Activated T-cell treated with anti-CD3 and anti-CD28 coated beads, Interleukin-2, amount 50 U/mL, for 4 hours (primary cell): ENCODE results near the gene IL15RA. TPM values are rescaled to one million over a fixed set of nuclear protein-coding genes. Genes with fewer than 3 reads are reported as not detected.
"Not testable (repeated sequence)": the region's sequence is repeated elsewhere in the genome, so short reads cannot be mapped to it uniquely, and the experiment has no call there.

Source experiments
- ATAC-seq, 2 donors: fragments of 200-7000 bp; cut with Tn5 transposase; one replicate each; pipeline ENCODE4 v1.10.0; 2021
- DNase-seq: peaks from one replicate; pipeline ENCODE4 v3.0.0-alpha.2; 2020
- H3K27me3 Mint-ChIP-seq: one replicate; pipeline ENCODE4 v1.8.0; 2021; ENCODE audit warnings: low read depth, mixed read lengths
- H3K36me3 Mint-ChIP-seq: one replicate; pipeline ENCODE4 v1.8.0; 2022; ENCODE audit warnings: mixed read lengths; ENCODE audit not compliant: insufficient read depth
- H3K4me1 Mint-ChIP-seq: one replicate; pipeline ENCODE4 v1.8.0; 2021; ENCODE audit warnings: low read depth, mixed read lengths
- H3K4me3 Mint-ChIP-seq: one replicate; pipeline ENCODE4 v1.8.0; 2021; ENCODE audit warnings: mild to moderate bottlenecking, moderate library complexity, mixed read lengths
- H3K9me3 Mint-ChIP-seq: one replicate; pipeline ENCODE4 v1.8.0; 2021; ENCODE audit warnings: mixed read lengths
- total RNA-seq, 3 donors: library from RNA; stranded (reverse); gene quantifications; one replicate each; pipeline ENCODE4 v1.2.1, GENCODE V29; 2021

IL15RA gene
- total RNA-seq, 3 donors from 2014 or later, result 41.5 to 42.4 (median 41.9) TPM

- Mint-ChIP-seq H3K4me3 (no peak overlapping the region), H3K36me3 (peaks cover 22% of the 10 kb centered on the region), H3K4me1 (no peaks in the 10 kb centered on the region), H3K27me3 (no peaks in the 10 kb centered on the region), H3K9me3 (no peaks in the 10 kb centered on the region)
- DNase-seq (no peak), ATAC-seq (no peak)
These were observed 18.7 kb downstream of the IL15RA start for GRCh38 chr10:5958675-5959074.

- H3K4me3 Mint-ChIP-seq, result no peak overlapping the region
- DNase-seq (no peak), ATAC-seq (no peak)
- no peaks in the 10 kb centered on the region for H3K4me1 Mint-ChIP-seq
- peaks cover 22% of the 10 kb centered on the region for H3K36me3 Mint-ChIP-seq
- H3K27me3 Mint-ChIP-seq, result no peaks in the 10 kb centered on the region
- no peaks in the 10 kb centered on the region for H3K9me3 Mint-ChIP-seq
These were observed 19.3 kb downstream of the IL15RA start for GRCh38 chr10:5958077-5958476.

GRCh38 chr10:5956146-5956936, 21.0 kb downstream of the IL15RA start:
- Mint-ChIP-seq H3K4me3 (no peak overlapping the region), H3K9me3 (no peaks in the 10 kb centered on the region), H3K4me1 (no peaks in the 10 kb centered on the region), H3K27me3 (no peaks in the 10 kb centered on the region), H3K36me3 (peaks cover 19% of the 10 kb centered on the region)
- ATAC-seq (no peak), DNase-seq (no peak)

GRCh38 chr10:5953676-5954075, 23.7 kb downstream of the IL15RA start:
- H3K9me3 Mint-ChIP-seq, result no peaks in the 10 kb centered on the region
- no peak for DNase-seq
- no peaks in the 10 kb centered on the region for H3K27me3 Mint-ChIP-seq
- no peak overlapping the region for H3K4me3 Mint-ChIP-seq
- H3K36me3 Mint-ChIP-seq, result peaks cover 10% of the 10 kb centered on the region
- no peak for ATAC-seq
- H3K4me1 Mint-ChIP-seq, result no peaks in the 10 kb centered on the region

GRCh38 chr10:5952731-5953385, 24.5 kb downstream of the IL15RA start:
- ATAC-seq (no peak), DNase-seq (no peak)
- peaks cover 10% of the 10 kb centered on the region for H3K36me3 Mint-ChIP-seq

GRCh38 chr10:5951721-5952407, 25.5 kb downstream of the IL15RA start:
- no peaks in the 10 kb centered on the region for H3K4me1 Mint-ChIP-seq
- H3K4me3 Mint-ChIP-seq, result no peak overlapping the region
- H3K9me3 Mint-ChIP-seq, result no peaks in the 10 kb centered on the region
- DNase-seq (no peak), ATAC-seq (no peak)
- H3K36me3 Mint-ChIP-seq, result peaks cover 10% of the 10 kb centered on the region
- H3K27me3 Mint-ChIP-seq, result no peaks in the 10 kb centered on the region

More at GRCh38 chr10:5952731-5953385, 24.5 kb downstream of the IL15RA start:
- no peaks in the 10 kb centered on the region for H3K27me3 Mint-ChIP-seq
- H3K4me3 Mint-ChIP-seq, result no peak overlapping the region
- H3K9me3 Mint-ChIP-seq, result no peaks in the 10 kb centered on the region
- H3K4me1 Mint-ChIP-seq, result no peaks in the 10 kb centered on the region

- no peak for DNase-seq
- Mint-ChIP-seq H3K4me1 (no peaks in the 10 kb centered on the region), H3K4me3 (no peak overlapping the region), H3K36me3 (peaks cover 10% of the 10 kb centered on the region), H3K9me3 (no peaks in the 10 kb centered on the region), H3K27me3 (no peaks in the 10 kb centered on the region)
- ATAC-seq, result no peak
These were observed 26.1 kb downstream of the IL15RA start for GRCh38 chr10:5951167-5951711.

GRCh38 chr10:5949009-5949759, 28.2 kb downstream of the IL15RA start:
- Mint-ChIP-seq H3K4me3 (no peak overlapping the region), H3K27me3 (no peaks in the 10 kb centered on the region), H3K4me1 (peaks cover 6% of the 10 kb centered on the region), H3K36me3 (peaks cover 10% of the 10 kb centered on the region), H3K9me3 (no peaks in the 10 kb centered on the region)
- DNase-seq (peak; percentile 22), ATAC-seq (peak in 1 of 2 donors; percentile 48)

- DNase-seq (no peak), ATAC-seq (no peak)
- peaks cover 7% of the 10 kb centered on the region for H3K36me3 Mint-ChIP-seq
- peaks cover 6% of the 10 kb centered on the region for H3K4me1 Mint-ChIP-seq
- no peak overlapping the region for H3K4me3 Mint-ChIP-seq
- no peaks in the 10 kb centered on the region for H3K9me3 Mint-ChIP-seq
- H3K27me3 Mint-ChIP-seq, result no peaks in the 10 kb centered on the region
These were observed 29.1 kb downstream of the IL15RA start for GRCh38 chr10:5948208-5948585.

GRCh38 chr10:5947471-5948207, 29.7 kb downstream of the IL15RA start:
- no peak for DNase-seq
- no peak overlapping the region for H3K4me3 Mint-ChIP-seq
- no peaks in the 10 kb centered on the region for H3K27me3 Mint-ChIP-seq
- peaks cover 6% of the 10 kb centered on the region for H3K4me1 Mint-ChIP-seq
- no peaks in the 10 kb centered on the region for H3K9me3 Mint-ChIP-seq
- no peak for ATAC-seq
- H3K36me3 Mint-ChIP-seq, result peaks cover 3% of the 10 kb centered on the region

GRCh38 chr10:5946786-5947185, 30.6 kb downstream of the IL15RA start:
- Mint-ChIP-seq H3K36me3 (peaks cover under 1% of the 10 kb centered on the region), H3K4me1 (peaks cover 6% of the 10 kb centered on the region), H3K27me3 (no peaks in the 10 kb centered on the region), H3K9me3 (no peaks in the 10 kb centered on the region), H3K4me3 (no peak overlapping the region)
- no peak for ATAC-seq
- no peak for DNase-seq

- H3K36me3 Mint-ChIP-seq, H3K27me3 Mint-ChIP-seq, H3K4me1 Mint-ChIP-seq, H3K4me3 Mint-ChIP-seq, DNase-seq, H3K9me3 Mint-ChIP-seq, ATAC-seq: not testable (repeated sequence)
These were observed 30.9 kb downstream of the IL15RA start for GRCh38 chr10:5946419-5946775.

GRCh38 chr10:5945561-5946418, 31.6 kb downstream of the IL15RA start:
- no peaks in the 10 kb centered on the region for H3K36me3 Mint-ChIP-seq
- ATAC-seq (no peak), DNase-seq (no peak)
- no peaks in the 10 kb centered on the region for H3K9me3 Mint-ChIP-seq
- peak overlapping the region; percentile 26 for H3K4me3 Mint-ChIP-seq
- H3K27me3 Mint-ChIP-seq, result no peaks in the 10 kb centered on the region
- peaks cover 6% of the 10 kb centered on the region for H3K4me1 Mint-ChIP-seq
